ENCODE measurements around the gene RPUSD4.

DNA sequence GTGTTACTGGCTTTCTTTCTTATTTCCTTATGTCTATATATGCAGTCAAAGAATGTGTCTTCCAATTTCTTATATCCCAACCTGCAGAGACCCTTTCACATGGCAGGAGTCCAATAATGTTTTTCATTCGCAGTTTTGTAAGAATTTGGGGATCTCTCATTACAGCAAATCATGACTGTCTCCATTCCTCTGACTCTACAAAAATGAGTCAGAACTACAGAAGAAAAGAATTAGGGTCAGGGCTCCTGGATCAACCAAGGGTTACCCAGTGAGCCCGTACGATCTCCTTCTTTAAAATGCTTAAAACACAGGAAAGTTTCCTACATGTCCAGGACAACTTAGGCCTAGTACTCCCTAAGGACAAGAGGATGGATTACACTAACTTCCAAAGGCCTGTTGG, 42.2 kb downstream of the RPUSD4 start:
- TF ChIP-seq FOXJ3 (CRISPR knock-in tag; IDR thresholded peaks at IDR 0.05) (no peak), CTCF (IDR thresholded peaks at IDR 0.05) (no peak), POLR2AphosphoS5 (IDR thresholded peaks at IDR 0.05; ENCODE audit: low read depth, low read length) (no peak), NRF1 (IDR thresholded peaks at IDR 0.05; ENCODE audit: low read depth, low read length) (no peak), RCOR1 (IDR thresholded peaks at IDR 0.05; ENCODE audit: low read length) (no peak), GABPA (IDR thresholded peaks at IDR 0.05; ENCODE audit: low read depth) (no peak), REST (IDR thresholded peaks at IDR 0.05; ENCODE audit: low read depth, low read length) (no peak), SIN3A (IDR thresholded peaks at IDR 0.05; ENCODE audit: borderline replicate concordance, low read depth, low read length) (no peak), USF2 (IDR thresholded peaks at IDR 0.05; ENCODE audit: borderline replicate concordance, low read depth, low read length) (no peak)
- TF ChIP-seq, protein P1, sequence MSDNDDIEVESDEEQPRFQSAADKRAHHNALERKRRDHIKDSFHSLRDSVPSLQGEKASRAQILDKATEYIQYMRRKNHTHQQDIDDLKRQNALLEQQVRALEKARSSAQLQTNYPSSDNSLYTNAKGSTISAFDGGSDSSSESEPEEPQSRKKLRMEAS (IDR thresholded peaks at IDR 0.05; ENCODE audit: low read depth) = no peak

Measured in SK-N-SH (cell line).